ENCODE measurements around the gene TSHZ1.

The TSHZ1 gene

DNA sequence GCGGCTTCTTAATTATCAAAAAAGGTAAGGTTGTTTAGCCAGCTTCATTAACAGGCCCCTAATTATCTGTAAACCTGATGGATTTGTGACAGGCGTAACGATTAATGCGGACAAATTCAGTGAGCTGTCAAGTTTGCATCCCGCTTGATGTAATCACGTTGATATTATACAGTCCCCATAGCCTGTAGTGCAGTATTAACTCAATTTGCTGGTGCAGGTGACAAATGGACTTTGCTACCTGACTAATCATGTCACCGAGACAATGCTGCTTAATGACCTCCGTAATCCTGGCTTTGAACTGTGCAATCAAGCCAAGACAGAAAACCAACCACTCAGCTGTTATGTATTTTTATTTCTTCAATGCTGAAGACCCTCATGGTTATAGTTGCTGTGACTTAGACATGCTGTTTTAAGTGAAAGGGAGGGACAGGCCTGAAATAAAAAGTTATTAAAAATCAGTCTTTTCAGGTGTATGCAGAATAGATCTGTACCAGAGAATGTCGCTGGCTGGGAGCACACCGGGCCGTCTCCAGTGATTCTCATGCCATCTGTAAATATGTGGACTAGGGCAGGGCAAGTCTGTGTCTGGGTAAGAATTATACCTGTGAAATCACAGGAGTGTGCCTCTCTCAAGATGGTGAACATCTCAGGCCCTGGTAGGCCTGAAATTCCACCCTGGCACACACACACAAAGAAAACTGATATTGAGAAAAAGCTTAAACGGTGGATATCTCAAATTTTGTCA, 4.3 kb downstream of the TSHZ1 start:
- H3K9me2 ChIP-seq (ENCODE audit: low read depth, low read length), result no peaks in the 10 kb centered on the region

DNA sequence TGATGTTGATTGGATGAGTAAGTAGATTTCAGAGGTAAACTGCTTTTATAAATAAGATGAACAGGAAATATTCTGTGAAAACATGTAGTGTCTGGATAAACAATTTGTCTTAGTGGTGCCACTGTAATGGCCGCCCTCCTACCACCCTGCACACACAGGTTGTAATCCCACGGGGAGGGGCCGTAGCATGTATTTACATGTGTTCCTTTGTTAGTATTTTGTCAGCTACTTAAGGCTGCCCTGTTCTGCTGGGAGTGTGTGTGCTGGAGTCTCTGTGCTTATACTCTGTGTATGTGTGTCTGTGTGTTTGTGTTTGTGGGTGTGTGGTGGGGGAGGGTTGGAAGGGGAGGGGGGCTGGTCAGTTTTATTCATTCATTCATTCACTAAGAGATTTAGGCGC, 5.1 kb downstream of the TSHZ1 start:
- Histone ChIP-seq H3K4me1 (ENCODE audit: insufficient read depth, low read length, severe bottlenecking) (peaks cover under 1% of the 10 kb centered on the region), H3K27me3 (ENCODE audit: insufficient read depth, low read length) (peaks cover 6% of the 10 kb centered on the region; the same call in 1 of the 2 replicates), H3K4me2 (ENCODE audit: low read length) (no peak overlapping the region), H3K9ac (ENCODE audit: low read length) (no peak overlapping the region), H3K27ac (ENCODE audit: low read depth, low read length, poor library complexity, severe bottlenecking) (no peak overlapping the region), H3K9me2 (ENCODE audit: low read depth, low read length) (no peaks in the 10 kb centered on the region), H3K79me2 (ENCODE audit: insufficient read depth, low read length) (no peaks in the 10 kb centered on the region), H3K9me3 (ENCODE audit: low read length) (no peaks in the 10 kb centered on the region), H2AFZ (ENCODE audit: low read length) (no peak overlapping the region), H3F3A (ENCODE audit: insufficient read depth, low read length) (no peaks in the 10 kb centered on the region), H4K20me1 (ENCODE audit: insufficient read depth, low read length) (no peaks in the 10 kb centered on the region), H3K4me3 (ENCODE audit: low read depth, low read length, poor library complexity, severe bottlenecking) (no peak overlapping the region), H3K36me3 (ENCODE audit: insufficient read depth, low read length) (no peaks in the 10 kb centered on the region; the same call in 1 of the 2 replicates)
- no peak for TF ChIP-seq EZH2 (IDR thresholded peaks at IDR 0.05; ENCODE audit: borderline replicate concordance, low read length)
- TF ChIP-seq, protein P1, sequence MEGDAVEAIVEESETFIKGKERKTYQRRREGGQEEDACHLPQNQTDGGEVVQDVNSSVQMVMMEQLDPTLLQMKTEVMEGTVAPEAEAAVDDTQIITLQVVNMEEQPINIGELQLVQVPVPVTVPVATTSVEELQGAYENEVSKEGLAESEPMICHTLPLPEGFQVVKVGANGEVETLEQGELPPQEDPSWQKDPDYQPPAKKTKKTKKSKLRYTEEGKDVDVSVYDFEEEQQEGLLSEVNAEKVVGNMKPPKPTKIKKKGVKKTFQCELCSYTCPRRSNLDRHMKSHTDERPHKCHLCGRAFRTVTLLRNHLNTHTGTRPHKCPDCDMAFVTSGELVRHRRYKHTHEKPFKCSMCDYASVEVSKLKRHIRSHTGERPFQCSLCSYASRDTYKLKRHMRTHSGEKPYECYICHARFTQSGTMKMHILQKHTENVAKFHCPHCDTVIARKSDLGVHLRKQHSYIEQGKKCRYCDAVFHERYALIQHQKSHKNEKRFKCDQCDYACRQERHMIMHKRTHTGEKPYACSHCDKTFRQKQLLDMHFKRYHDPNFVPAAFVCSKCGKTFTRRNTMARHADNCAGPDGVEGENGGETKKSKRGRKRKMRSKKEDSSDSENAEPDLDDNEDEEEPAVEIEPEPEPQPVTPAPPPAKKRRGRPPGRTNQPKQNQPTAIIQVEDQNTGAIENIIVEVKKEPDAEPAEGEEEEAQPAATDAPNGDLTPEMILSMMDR (IDR thresholded peaks at IDR 0.05; ENCODE audit: low read length), result no peak

More for the DNA sequence above, 4.3 kb downstream of the TSHZ1 start:
- H3K9ac ChIP-seq (ENCODE audit: low read length), result no peak overlapping the region
- H2AFZ ChIP-seq (ENCODE audit: low read length), result no peak overlapping the region
- H3K4me3 ChIP-seq (ENCODE audit: low read depth, low read length, poor library complexity, severe bottlenecking), result no peak overlapping the region
- no peaks in the 10 kb centered on the region; the same call in 1 of the 2 replicates for H3K36me3 ChIP-seq (ENCODE audit: insufficient read depth, low read length)
- no peaks in the 10 kb centered on the region for H3F3A ChIP-seq (ENCODE audit: insufficient read depth, low read length)
- no peaks in the 10 kb centered on the region for H3K9me3 ChIP-seq (ENCODE audit: low read length)
- peaks cover 6% of the 10 kb centered on the region; the same call in 1 of the 2 replicates for H3K27me3 ChIP-seq (ENCODE audit: insufficient read depth, low read length)
- no peak overlapping the region for H3K4me2 ChIP-seq (ENCODE audit: low read length)
- no peaks in the 10 kb centered on the region for H4K20me1 ChIP-seq (ENCODE audit: insufficient read depth, low read length)
- H3K79me2 ChIP-seq (ENCODE audit: insufficient read depth, low read length), result no peaks in the 10 kb centered on the region
- TF ChIP-seq EZH2 (IDR thresholded peaks at IDR 0.05; ENCODE audit: borderline replicate concordance, low read length), result no peak
- TF ChIP-seq, protein P1 (IDR thresholded peaks at IDR 0.05; ENCODE audit: low read length), result no peak
- H3K4me1 ChIP-seq (ENCODE audit: insufficient read depth, low read length, severe bottlenecking), result peaks cover 8% of the 10 kb centered on the region
- no peak overlapping the region for H3K27ac ChIP-seq (ENCODE audit: low read depth, low read length, poor library complexity, severe bottlenecking)

DNA sequence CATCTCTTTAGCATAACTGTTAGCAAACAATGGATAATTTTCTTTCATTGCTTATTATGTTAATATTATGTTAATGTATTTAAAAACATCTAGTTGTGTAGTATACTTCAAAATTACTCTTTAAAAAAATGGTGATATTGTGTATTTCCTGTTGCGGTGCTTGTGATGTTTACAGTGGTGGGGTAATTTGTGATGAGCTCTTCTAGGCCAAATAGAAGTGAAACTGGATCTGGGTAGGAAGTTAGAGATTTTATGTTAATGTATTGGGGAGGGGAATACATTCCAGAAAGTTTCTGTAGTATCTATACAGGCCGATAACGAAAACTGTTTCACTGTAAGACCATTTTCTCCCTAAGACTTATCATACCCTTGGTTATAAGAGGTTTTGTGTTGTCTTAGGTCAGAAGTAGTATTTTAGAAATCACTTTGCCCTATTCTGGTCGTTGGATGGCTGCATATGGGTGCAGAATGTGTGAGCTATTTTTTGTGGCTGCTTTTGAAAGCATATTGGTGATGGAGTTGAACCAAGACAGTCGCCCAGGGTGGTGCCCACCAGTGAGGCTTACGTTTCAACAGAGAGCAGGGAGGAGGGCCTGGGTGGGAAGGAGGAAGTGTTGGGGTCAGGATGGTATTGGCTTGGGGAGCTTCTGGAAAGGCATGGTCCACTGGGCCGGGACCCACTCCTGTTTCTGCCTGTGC, 5.8 kb downstream of the TSHZ1 start:
- H3K36me3 ChIP-seq (ENCODE audit: insufficient read depth, low read length), result no peaks in the 10 kb centered on the region; the same call in 1 of the 2 replicates
- no peak overlapping the region for H3K4me2 ChIP-seq (ENCODE audit: low read length)
- H3K4me1 ChIP-seq (ENCODE audit: insufficient read depth, low read length, severe bottlenecking), result no peaks in the 10 kb centered on the region
- no peak overlapping the region for H2AFZ ChIP-seq (ENCODE audit: low read length)
- no peak overlapping the region for H3K9ac ChIP-seq (ENCODE audit: low read length)
- H3K9me3 ChIP-seq (ENCODE audit: low read length), result no peaks in the 10 kb centered on the region
- no peaks in the 10 kb centered on the region for H3F3A ChIP-seq (ENCODE audit: insufficient read depth, low read length)
- no peak overlapping the region for H3K4me3 ChIP-seq (ENCODE audit: low read depth, low read length, poor library complexity, severe bottlenecking)
- H3K27me3 ChIP-seq (ENCODE audit: insufficient read depth, low read length), result peaks cover 6% of the 10 kb centered on the region; the same call in 1 of the 2 replicates
- H3K9me2 ChIP-seq (ENCODE audit: low read depth, low read length), result no peaks in the 10 kb centered on the region
- no peaks in the 10 kb centered on the region for H3K79me2 ChIP-seq (ENCODE audit: insufficient read depth, low read length)
- H3K27ac ChIP-seq (ENCODE audit: low read depth, low read length, poor library complexity, severe bottlenecking), result no peak overlapping the region
- TF ChIP-seq EZH2 (IDR thresholded peaks at IDR 0.05; ENCODE audit: borderline replicate concordance, low read length), result no peak
- TF ChIP-seq, protein P1 (IDR thresholded peaks at IDR 0.05; ENCODE audit: low read length), result no peak
- H4K20me1 ChIP-seq (ENCODE audit: insufficient read depth, low read length), result no peaks in the 10 kb centered on the region
